Bronchial epithelial cell (primary cell): Measurements from ENCODE around the gene TRIAP1. TPM values are rescaled to one million over a fixed set of nuclear protein-coding genes. Genes with fewer than 3 reads are reported as not detected.

Experiments used
- DNase-seq: peaks from one replicate; pipeline ENCODE4 v3.0.0-alpha.2; 2010; ENCODE audit warnings: low read depth
- FAIRE-seq: peaks from 2 replicates; lab custom pipeline; 2011; peaks lifted over from hg19 to GRCh38; lab: Jason Lieb, UNC
- H3K27me3 ChIP-seq: 2 replicates; pipeline ENCODE4 v1.5.1; 2011; ENCODE audit warnings: low read length; ENCODE audit not compliant: control insufficient read depth, insufficient read depth
- H3K36me3 ChIP-seq: 2 replicates; pipeline ENCODE4 v1.5.1; 2011; ENCODE audit warnings: low read length; ENCODE audit not compliant: control insufficient read depth, insufficient read depth
- H3K4me3 ChIP-seq: 2 replicates; pipeline ENCODE4 v1.5.1; 2011; ENCODE audit warnings: mild to moderate bottlenecking, low read depth, low read length, control low read depth
- total RNA-seq: library from RNA; depleted of rRNA; stranded (reverse); fragments of >200 nt; gene quantifications from 2 replicates; pipeline ENCODE4 v1.2.1, GENCODE V29; 2014
- TF ChIP-seq, protein P1 (sequence below): IDR thresholded peaks from 2 replicates; pipeline ENCODE4 v1.5.1; 2011; ENCODE audit warnings: mild to moderate bottlenecking, moderate library complexity, low read length, control low read depth, inconsistent platforms; ENCODE audit not compliant: insufficient read depth, severe bottlenecking

Gene TRIAP1
- total RNA-seq, 1 donor from 2014 or later: 40.5 TPM

DNA sequence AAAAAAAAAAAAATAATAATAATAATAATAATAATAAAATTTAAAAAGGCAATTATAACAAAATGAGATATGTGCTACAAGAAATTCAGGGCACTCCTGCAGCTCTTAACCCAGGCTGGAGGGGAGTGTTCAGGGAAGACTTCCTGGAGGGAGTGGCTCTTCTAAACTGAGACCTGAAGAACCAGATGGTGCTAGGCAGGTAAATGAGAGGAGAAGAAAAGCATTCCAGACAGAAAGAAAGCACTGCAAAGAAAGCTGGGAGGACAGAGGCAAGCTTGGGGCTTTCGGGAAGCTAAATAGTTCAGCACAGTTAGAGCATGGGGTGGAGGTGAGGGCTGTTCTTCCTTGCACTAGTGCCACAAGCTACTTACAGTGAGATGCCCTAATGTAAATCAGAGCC lies 33.3 kb upstream of the TRIAP1 start:
- TF ChIP-seq, protein P1, sequence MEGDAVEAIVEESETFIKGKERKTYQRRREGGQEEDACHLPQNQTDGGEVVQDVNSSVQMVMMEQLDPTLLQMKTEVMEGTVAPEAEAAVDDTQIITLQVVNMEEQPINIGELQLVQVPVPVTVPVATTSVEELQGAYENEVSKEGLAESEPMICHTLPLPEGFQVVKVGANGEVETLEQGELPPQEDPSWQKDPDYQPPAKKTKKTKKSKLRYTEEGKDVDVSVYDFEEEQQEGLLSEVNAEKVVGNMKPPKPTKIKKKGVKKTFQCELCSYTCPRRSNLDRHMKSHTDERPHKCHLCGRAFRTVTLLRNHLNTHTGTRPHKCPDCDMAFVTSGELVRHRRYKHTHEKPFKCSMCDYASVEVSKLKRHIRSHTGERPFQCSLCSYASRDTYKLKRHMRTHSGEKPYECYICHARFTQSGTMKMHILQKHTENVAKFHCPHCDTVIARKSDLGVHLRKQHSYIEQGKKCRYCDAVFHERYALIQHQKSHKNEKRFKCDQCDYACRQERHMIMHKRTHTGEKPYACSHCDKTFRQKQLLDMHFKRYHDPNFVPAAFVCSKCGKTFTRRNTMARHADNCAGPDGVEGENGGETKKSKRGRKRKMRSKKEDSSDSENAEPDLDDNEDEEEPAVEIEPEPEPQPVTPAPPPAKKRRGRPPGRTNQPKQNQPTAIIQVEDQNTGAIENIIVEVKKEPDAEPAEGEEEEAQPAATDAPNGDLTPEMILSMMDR: no peak
- no peak overlapping the region for H3K4me3 ChIP-seq
- H3K27me3 ChIP-seq: no peaks in the 10 kb centered on the region
- FAIRE-seq: no peak
- no peak for DNase-seq
- no peaks in the 10 kb centered on the region for H3K36me3 ChIP-seq

GRCh38 chr12:120475643-120476042 lies 29.5 kb upstream of the TRIAP1 start:
- FAIRE-seq (no peak), DNase-seq (no peak)
- Histone ChIP-seq H3K27me3 (no peaks in the 10 kb centered on the region), H3K4me3 (no peak overlapping the region), H3K36me3 (no peaks in the 10 kb centered on the region)
- TF ChIP-seq, protein P1: no peak

- peak; percentile 52 for FAIRE-seq
- H3K4me3 ChIP-seq: no peak overlapping the region
Measured at GRCh38 chr12:120474616-120474960, 28.4 kb upstream of the TRIAP1 start.

GRCh38 chr12:120473807-120474615 lies 27.8 kb upstream of the TRIAP1 start:
- no peaks in the 10 kb centered on the region for H3K36me3 ChIP-seq
- H3K27me3 ChIP-seq: no peaks in the 10 kb centered on the region
- no peak overlapping the region for H3K4me3 ChIP-seq
- no peak for FAIRE-seq
- DNase-seq: no peak
- TF ChIP-seq, protein P1: no peak

More at GRCh38 chr12:120474616-120474960, 28.4 kb upstream of the TRIAP1 start:
- TF ChIP-seq, protein P1: no peak
- Histone ChIP-seq H3K27me3 (no peaks in the 10 kb centered on the region), H3K36me3 (no peaks in the 10 kb centered on the region)
- peak; percentile 98 for DNase-seq

DNA sequence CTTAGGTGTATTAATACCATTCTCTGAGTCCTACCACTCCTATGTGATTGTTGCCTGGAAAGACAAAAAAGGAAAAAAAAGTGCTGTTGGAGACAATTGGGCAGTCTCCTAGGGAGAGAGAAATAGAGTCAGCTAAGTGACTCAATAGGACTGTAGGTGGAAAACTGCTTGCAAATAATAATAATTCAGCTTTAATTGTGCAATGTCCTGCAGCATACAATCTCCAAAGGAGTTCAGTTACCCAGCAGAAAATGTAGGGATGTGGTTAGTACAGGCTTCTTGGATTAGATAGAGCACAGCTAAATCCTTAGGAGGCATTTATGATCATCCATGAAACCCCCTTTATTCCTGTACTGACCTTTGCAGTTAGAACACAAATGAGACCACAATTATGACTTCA lies 26.3 kb upstream of the TRIAP1 start:
- Histone ChIP-seq H3K36me3 (peaks cover 1% of the 10 kb centered on the region), H3K27me3 (no peaks in the 10 kb centered on the region), H3K4me3 (no peak overlapping the region)
- TF ChIP-seq, protein P1: no peak
- no peak for DNase-seq
- FAIRE-seq: no peak

GRCh38 chr12:120470150-120470784 lies 24.1 kb upstream of the TRIAP1 start:
- FAIRE-seq (no peak), DNase-seq (no peak)
- TF ChIP-seq, protein P1: no peak
- H3K27me3 ChIP-seq: no peaks in the 10 kb centered on the region
- peak overlapping the region; percentile 92 for H3K4me3 ChIP-seq
- peaks cover 7% of the 10 kb centered on the region for H3K36me3 ChIP-seq
